ENCODE results near the gene ABCB11. TPM values are rescaled to one million over a fixed set of nuclear protein-coding genes. Genes with fewer than 3 reads are reported as not detected.

The ABCB11 gene
- total and polyA plus RNA-seq, 9 of the 15 experiments (the other 6 are each of a cell fraction or from before 2014, with no cell fraction given), result 0.04 to 0.51 (median 0.10) TPM; not detected in 1

DNA sequence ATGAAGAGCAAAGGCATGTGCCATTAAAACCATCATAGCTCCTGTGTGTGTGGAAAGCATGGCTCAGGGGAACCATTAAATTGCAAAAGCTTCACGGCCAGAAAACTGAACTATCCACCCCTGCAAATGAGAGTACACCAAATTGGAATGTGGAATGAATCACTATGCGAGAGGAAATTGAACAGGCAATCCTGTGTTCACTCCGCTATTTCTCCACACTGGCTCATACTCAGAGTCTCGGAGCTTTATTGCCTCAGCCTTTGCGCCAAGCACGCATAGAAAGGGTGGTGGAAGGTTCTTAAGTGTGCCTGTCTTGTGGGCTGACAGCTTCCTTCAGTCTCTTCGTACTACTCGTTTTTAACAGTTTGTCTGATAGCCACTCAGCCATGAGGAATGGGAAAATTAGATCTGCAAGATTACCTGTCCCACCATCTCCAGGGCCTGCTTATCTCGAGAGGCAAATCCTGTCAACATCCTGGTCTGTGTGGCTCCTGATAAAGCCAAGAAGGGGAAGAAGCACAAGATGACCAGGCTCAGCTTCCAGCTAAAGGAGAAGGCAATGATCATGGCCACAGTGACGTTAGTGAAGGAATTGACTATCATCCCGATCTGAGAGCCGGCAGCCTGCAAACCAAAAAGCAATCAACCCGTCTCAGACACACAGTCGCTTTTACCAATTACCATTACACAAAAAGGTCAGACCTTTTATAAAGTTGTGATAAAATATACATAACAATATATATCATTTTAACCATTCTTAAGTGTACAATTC, 95.1 kb downstream of the ABCB11 start (continued):
- TF ChIP-seq, protein P1, sequence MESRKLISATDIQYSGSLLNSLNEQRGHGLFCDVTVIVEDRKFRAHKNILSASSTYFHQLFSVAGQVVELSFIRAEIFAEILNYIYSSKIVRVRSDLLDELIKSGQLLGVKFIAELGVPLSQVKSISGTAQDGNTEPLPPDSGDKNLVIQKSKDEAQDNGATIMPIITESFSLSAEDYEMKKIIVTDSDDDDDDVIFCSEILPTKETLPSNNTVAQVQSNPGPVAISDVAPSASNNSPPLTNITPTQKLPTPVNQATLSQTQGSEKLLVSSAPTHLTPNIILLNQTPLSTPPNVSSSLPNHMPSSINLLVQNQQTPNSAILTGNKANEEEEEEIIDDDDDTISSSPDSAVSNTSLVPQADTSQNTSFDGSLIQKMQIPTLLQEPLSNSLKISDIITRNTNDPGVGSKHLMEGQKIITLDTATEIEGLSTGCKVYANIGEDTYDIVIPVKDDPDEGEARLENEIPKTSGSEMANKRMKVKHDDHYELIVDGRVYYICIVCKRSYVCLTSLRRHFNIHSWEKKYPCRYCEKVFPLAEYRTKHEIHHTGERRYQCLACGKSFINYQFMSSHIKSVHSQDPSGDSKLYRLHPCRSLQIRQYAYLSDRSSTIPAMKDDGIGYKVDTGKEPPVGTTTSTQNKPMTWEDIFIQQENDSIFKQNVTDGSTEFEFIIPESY (CRISPR knock-in tag; IDR thresholded peaks at IDR 0.05), result peak; percentile 80
- TF ChIP-seq BCL6 (CRISPR knock-in tag; IDR thresholded peaks at IDR 0.05) (peak; percentile 67; the same call in 1 of the 2 replicates), ZNF77 (CRISPR knock-in tag; IDR thresholded peaks at IDR 0.05) (no peak), MAZ (CRISPR knock-in tag; conservative IDR thresholded peaks at IDR 0.05 in 1 of 2, IDR thresholded peaks at IDR 0.05 in 1 of 2) (peak; percentile 75 to 88), ZKSCAN3 (CRISPR knock-in tag; IDR thresholded peaks at IDR 0.05) (no peak), TEAD4 (IDR thresholded peaks at IDR 0.05; ENCODE audit: low read length) (peak; percentile 100), TEAD4 (CRISPR knock-in tag; IDR thresholded peaks at IDR 0.05; ENCODE audit: borderline replicate concordance) (no peak)
- TF ChIP-seq, protein P2, sequence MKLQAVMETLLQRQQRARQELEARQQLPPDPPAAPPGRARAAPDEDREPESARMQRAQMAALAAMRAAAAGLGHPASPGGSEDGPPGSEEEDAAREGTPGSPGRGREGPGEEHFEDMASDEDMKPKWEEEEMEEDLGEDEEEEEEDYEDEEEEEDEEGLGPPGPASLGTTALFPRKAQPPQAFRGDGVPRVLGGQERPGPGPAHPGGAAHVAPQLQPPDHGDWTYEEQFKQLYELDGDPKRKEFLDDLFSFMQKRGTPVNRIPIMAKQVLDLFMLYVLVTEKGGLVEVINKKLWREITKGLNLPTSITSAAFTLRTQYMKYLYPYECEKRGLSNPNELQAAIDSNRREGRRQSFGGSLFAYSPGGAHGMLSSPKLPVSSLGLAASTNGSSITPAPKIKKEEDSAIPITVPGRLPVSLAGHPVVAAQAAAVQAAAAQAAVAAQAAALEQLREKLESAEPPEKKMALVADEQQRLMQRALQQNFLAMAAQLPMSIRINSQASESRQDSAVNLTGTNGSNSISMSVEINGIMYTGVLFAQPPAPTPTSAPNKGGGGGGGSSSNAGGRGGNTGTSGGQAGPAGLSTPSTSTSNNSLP (IDR thresholded peaks at IDR 0.05; ENCODE audit: borderline replicate concordance, low read depth, low read length), result peak; percentile 99
- TF ChIP-seq, protein P3, sequence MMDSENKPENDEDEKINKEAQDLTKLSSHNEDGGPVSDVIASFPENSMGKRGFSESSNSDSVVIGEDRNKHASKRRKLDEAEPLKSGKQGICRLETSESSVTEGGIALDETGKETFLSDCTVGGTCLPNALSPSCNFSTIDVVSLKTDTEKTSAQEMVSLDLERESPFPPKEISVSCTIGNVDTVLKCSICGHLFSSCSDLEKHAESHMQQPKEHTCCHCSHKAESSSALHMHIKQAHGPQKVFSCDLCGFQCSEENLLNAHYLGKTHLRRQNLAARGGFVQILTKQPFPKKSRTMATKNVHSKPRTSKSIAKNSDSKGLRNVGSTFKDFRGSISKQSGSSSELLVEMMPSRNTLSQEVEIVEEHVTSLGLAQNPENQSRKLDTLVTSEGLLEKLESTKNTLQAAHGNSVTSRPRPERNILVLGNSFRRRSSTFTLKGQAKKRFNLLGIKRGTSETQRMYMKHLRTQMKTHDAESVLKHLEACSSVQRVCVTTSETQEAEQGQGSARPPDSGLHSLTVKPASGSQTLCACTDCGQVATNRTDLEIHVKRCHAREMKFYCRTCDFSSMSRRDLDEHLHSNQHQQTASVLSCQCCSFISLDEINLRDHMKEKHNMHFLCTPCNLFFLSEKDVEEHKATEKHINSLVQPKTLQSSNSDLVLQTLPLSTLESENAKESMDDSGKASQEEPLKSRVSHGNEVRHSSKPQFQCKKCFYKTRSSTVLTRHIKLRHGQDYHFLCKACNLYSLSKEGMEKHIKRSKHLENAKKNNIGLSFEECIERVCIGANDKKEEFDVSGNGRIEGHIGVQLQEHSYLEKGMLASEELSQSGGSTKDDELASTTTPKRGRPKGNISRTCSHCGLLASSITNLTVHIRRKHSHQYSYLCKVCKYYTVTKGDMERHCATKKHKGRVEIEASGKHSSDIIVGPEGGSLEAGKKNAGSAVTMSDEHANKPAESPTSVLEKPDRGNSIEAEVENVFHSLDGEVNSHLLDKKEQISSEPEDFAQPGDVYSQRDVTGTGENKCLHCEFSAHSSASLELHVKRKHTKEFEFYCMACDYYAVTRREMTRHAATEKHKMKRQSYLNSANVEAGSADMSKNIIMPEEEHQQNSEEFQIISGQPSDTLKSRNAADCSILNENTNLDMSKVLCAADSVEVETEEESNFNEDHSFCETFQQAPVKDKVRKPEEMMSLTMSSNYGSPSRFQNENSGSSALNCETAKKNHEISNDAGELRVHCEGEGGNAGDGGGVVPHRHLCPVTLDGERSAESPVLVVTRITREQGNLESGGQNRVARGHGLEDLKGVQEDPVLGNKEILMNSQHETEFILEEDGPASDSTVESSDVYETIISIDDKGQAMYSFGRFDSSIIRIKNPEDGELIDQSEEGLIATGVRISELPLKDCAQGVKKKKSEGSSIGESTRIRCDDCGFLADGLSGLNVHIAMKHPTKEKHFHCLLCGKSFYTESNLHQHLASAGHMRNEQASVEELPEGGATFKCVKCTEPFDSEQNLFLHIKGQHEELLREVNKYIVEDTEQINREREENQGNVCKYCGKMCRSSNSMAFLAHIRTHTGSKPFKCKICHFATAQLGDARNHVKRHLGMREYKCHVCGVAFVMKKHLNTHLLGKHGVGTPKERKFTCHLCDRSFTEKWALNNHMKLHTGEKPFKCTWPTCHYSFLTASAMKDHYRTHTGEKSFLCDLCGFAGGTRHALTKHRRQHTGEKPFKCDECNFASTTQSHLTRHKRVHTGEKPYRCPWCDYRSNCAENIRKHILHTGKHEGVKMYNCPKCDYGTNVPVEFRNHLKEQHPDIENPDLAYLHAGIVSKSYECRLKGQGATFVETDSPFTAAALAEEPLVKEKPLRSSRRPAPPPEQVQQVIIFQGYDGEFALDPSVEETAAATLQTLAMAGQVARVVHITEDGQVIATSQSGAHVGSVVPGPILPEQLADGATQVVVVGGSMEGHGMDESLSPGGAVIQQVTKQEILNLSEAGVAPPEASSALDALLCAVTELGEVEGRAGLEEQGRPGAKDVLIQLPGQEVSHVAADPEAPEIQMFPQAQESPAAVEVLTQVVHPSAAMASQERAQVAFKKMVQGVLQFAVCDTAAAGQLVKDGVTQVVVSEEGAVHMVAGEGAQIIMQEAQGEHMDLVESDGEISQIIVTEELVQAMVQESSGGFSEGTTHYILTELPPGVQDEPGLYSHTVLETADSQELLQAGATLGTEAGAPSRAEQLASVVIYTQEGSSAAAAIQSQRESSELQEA (IDR thresholded peaks at IDR 0.05; ENCODE audit: low read depth), result no peak
- TF ChIP-seq, protein P4, sequence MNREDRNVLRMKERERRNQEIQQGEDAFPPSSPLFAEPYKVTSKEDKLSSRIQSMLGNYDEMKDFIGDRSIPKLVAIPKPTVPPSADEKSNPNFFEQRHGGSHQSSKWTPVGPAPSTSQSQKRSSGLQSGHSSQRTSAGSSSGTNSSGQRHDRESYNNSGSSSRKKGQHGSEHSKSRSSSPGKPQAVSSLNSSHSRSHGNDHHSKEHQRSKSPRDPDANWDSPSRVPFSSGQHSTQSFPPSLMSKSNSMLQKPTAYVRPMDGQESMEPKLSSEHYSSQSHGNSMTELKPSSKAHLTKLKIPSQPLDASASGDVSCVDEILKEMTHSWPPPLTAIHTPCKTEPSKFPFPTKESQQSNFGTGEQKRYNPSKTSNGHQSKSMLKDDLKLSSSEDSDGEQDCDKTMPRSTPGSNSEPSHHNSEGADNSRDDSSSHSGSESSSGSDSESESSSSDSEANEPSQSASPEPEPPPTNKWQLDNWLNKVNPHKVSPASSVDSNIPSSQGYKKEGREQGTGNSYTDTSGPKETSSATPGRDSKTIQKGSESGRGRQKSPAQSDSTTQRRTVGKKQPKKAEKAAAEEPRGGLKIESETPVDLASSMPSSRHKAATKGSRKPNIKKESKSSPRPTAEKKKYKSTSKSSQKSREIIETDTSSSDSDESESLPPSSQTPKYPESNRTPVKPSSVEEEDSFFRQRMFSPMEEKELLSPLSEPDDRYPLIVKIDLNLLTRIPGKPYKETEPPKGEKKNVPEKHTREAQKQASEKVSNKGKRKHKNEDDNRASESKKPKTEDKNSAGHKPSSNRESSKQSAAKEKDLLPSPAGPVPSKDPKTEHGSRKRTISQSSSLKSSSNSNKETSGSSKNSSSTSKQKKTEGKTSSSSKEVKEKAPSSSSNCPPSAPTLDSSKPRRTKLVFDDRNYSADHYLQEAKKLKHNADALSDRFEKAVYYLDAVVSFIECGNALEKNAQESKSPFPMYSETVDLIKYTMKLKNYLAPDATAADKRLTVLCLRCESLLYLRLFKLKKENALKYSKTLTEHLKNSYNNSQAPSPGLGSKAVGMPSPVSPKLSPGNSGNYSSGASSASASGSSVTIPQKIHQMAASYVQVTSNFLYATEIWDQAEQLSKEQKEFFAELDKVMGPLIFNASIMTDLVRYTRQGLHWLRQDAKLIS (CRISPR knock-in tag; IDR thresholded peaks at IDR 0.05), result peak; percentile 85
